Ascending aorta (tissue), 2 donors: ENCODE measurements around the gene MAPT. TPM values are rescaled to one million over a fixed set of nuclear protein-coding genes. Genes with fewer than 3 reads are reported as not detected.

Source experiments
- DNase-seq, 2 donors: peaks; one replicate each; pipeline ENCODE4 v3.0.0-alpha.2; 2019; ENCODE audit warnings: low spot score in 2 of 2
- H3K27ac ChIP-seq, 2 donors: fragments of 200-600 bp; sonication (generic); one replicate each; pipeline ENCODE4 v1.5.1; 2016 to 2017; ENCODE audit warnings: mild to moderate bottlenecking in 1 of 2
- H3K27me3 ChIP-seq: fragments of 200-600 bp; sonication (generic); one replicate; pipeline ENCODE4 v1.5.1; 2017
- H3K36me3 ChIP-seq, 2 donors: fragments of 200-600 bp; sonication (generic); one replicate each; pipeline ENCODE4 v1.5.1; 2016
- H3K4me1 ChIP-seq, 2 donors: fragments of 200-600 bp; sonication (generic); one replicate each; pipeline ENCODE4 v1.5.1; 2016 to 2017; ENCODE audit warnings: mild to moderate bottlenecking in 1 of 2
- H3K4me3 ChIP-seq, 2 donors: fragments of 200-600 bp; sonication (generic); one replicate each; pipeline ENCODE4 v1.5.1; 2016 to 2017; ENCODE audit warnings: mild to moderate bottlenecking in 1 of 2
- H3K9me3 ChIP-seq, 2 donors: fragments of 200-600 bp; sonication (generic); one replicate each; pipeline ENCODE4 v1.5.1; 2016
- CTCF ChIP-seq, 3 experiments: fragments of 200-600 bp in 2 of 3; fragments of 450-650 bp in 1 of 3; sonication (generic) in 2 of 3; IDR thresholded peaks; one replicate each; pipeline ENCODE4 v1.5.1; 2016 to 2019; ENCODE audit warnings: antibody characterized with exemption in 3 of 3, mild to moderate bottlenecking in 1 of 3, moderate library complexity in 1 of 3
- intact Hi-C: fragments of 100-400 bp; cut with DNase I; formaldehyde crosslinking; loops from one replicate; pipeline ENCODE4 v1.15.1; 2023
- total RNA-seq: library from RNA; depleted of rRNA; stranded (reverse); fragments of >200 nt; gene quantifications from one replicate; pipeline ENCODE4 v1.1.0, GENCODE V29; 2016

The MAPT gene
- total RNA-seq, 1 donor from 2014 or later = 0.32 TPM

GRCh38 chr17:45950888-45951287, 56.5 kb downstream of the MAPT start:
- TF ChIP-seq CTCF (IDR thresholded peaks at IDR 0.05) = no peak
- H3K9me3 ChIP-seq = no peaks in the 10 kb centered on the region
- intact Hi-C loops = no loop called here
- DNase-seq = no peak
- H3K27ac ChIP-seq = no peak overlapping the region
- no peak overlapping the region for H3K4me3 ChIP-seq
- H3K4me1 ChIP-seq = peaks cover 0 to 3% of the 10 kb centered on the region in 2 donors
- no peaks in the 10 kb centered on the region for H3K27me3 ChIP-seq
- no peaks in the 10 kb centered on the region for H3K36me3 ChIP-seq

GRCh38 chr17:45951403-45951802, 57.0 kb downstream of the MAPT start:
- H3K9me3 ChIP-seq = no peaks in the 10 kb centered on the region
- TF ChIP-seq CTCF (IDR thresholded peaks at IDR 0.05) = no peak
- H3K36me3 ChIP-seq = no peaks in the 10 kb centered on the region
- H3K4me3 ChIP-seq = no peak overlapping the region
- no peak for DNase-seq
- intact Hi-C loops = no loop called here
- peaks cover 0 to 3% of the 10 kb centered on the region in 2 donors for H3K4me1 ChIP-seq
- H3K27ac ChIP-seq = no peak overlapping the region
- no peaks in the 10 kb centered on the region for H3K27me3 ChIP-seq

- H3K9me3 ChIP-seq = no peaks in the 10 kb centered on the region
- H3K4me3 ChIP-seq = no peak overlapping the region
- H3K36me3 ChIP-seq = no peaks in the 10 kb centered on the region
- peaks cover 0 to 3% of the 10 kb centered on the region in 2 donors for H3K4me1 ChIP-seq
- TF ChIP-seq CTCF (IDR thresholded peaks at IDR 0.05) = no peak
- DNase-seq = no peak
- H3K27ac ChIP-seq = no peak overlapping the region
- intact Hi-C loops = no loop called here
- H3K27me3 ChIP-seq = no peaks in the 10 kb centered on the region
Measured at GRCh38 chr17:45951941-45952340, 57.6 kb downstream of the MAPT start.

- Histone ChIP-seq H3K27me3 (no peaks in the 10 kb centered on the region), H3K9me3 (no peaks in the 10 kb centered on the region), H3K36me3 (no peaks in the 10 kb centered on the region), H3K4me3 (no peak overlapping the region), H3K4me1 (peaks cover 0 to 3% of the 10 kb centered on the region in 2 donors), H3K27ac (no peak overlapping the region)
- intact Hi-C loops = no loop called here
- no peak for DNase-seq
- no peak for TF ChIP-seq CTCF (IDR thresholded peaks at IDR 0.05)
Measured at GRCh38 chr17:45952814-45953320, 58.5 kb downstream of the MAPT start.

- no peaks in the 10 kb centered on the region for H3K9me3 ChIP-seq
- no peak for DNase-seq
- intact Hi-C loops = no loop called here
- H3K4me1 ChIP-seq = peaks cover 0 to 3% of the 10 kb centered on the region in 2 donors
- H3K4me3 ChIP-seq = no peak overlapping the region
- H3K27ac ChIP-seq = no peak overlapping the region
- H3K36me3 ChIP-seq = no peaks in the 10 kb centered on the region
- no peaks in the 10 kb centered on the region for H3K27me3 ChIP-seq
- no peak for TF ChIP-seq CTCF (IDR thresholded peaks at IDR 0.05)
Measured at GRCh38 chr17:45953561-45953960, 59.2 kb downstream of the MAPT start.

- DNase-seq = no peak
- H3K4me1 ChIP-seq = no peaks in the 10 kb centered on the region
Measured at GRCh38 chr17:45954914-45955313, 60.6 kb downstream of the MAPT start.

More at GRCh38 chr17:45954914-45955313, 60.6 kb downstream of the MAPT start:
- Histone ChIP-seq H3K27ac (no peak overlapping the region), H3K4me3 (no peak overlapping the region), H3K36me3 (no peaks in the 10 kb centered on the region), H3K27me3 (no peaks in the 10 kb centered on the region), H3K9me3 (no peaks in the 10 kb centered on the region)
- intact Hi-C loops = no loop called here
- TF ChIP-seq CTCF (IDR thresholded peaks at IDR 0.05) = no peak
